ENCODE data around the gene DDX5.
"Not testable (repeated sequence)": the region's sequence is repeated elsewhere in the genome, so short reads cannot be mapped to it uniquely, and the experiment has no call there.

Gene DDX5

GRCh38 chr17:64507413-64507782, 1.3 kb upstream of the DDX5 start:
- DNase-seq (ENCODE audit: low read depth), result peak; percentile 67

- peak; percentile 95 for DNase-seq (ENCODE audit: low read depth)
Observed at GRCh38 chr17:64506576-64507412, 705 bp upstream of the DDX5 start, which contains the start of gene CEP95. Gene CEP95, plus strand, starts transcription at chr17:64506977. Its CDS starts 121 bp downstream, at chr17:64507098.

DNA sequence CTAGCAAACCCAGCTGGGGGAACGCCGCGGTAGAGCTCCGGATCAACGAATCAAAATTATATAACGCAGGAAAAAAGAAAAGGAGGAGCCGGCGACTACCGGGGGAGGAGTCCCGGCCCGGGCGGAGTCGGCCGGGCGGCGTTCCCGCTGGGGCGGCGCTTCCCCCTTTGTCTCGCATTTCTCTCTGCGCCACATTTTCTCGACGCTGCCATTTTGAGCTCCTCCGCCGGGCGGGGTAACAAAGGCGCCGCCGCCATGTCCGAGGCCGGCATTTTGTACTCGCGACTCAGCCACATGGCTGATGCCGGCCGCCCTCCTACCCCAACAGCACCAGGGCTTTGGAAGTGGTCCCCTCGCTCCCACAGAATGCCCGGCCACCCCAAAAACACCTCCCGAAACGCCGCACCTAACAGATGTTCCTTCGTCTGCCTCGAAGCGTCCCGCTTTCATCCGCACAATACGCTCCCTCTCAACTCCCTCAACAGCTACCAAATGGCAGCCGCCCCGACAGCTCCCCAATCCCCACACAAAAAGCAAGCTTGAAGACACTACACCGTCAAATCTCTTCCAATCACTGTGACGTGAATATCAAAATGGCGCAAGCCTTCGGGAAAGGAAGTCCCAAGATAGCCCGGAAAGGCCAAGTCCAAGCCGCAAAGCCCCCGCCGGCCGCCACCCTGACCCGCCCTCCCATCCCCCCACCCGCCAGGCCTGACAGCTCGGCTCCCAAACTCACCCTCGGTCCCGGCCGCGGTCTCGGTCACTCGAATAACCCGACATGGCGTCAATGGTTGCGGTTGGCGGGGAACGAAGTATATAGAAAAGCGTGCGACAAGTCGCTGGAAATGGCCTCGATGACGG, 519 bp downstream of the DDX5 start:
- DNase-seq (ENCODE audit: low read depth), result peak; percentile 86

DNA sequence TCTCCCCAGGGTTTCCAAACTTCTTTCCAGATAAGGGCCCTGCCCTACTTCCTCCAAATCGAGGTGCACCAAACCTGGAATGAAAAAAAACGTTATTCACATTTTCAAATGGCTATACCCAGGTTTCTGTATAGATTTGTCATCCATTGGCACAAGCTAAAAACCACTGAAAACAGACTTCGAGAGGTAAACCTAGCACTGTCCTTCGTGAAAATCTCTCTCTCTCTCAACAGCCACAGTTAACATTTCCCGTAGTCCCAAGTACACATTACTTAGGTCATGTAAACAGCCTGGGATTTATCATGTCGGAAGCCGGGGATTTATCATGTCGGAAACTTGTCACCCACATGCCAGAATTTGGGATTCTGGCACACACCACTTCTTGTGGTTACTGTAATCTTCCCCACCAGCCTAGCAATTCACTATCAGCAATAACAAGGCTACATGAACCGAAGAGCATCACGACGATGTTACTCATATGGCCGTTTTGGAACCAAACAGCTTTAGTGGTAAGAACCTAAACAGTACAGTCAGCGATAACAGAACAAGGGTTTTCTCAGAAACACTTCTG, 1.2 kb downstream of the DDX5 start:
- peak; percentile 25 for DNase-seq (ENCODE audit: low read depth)

DNA sequence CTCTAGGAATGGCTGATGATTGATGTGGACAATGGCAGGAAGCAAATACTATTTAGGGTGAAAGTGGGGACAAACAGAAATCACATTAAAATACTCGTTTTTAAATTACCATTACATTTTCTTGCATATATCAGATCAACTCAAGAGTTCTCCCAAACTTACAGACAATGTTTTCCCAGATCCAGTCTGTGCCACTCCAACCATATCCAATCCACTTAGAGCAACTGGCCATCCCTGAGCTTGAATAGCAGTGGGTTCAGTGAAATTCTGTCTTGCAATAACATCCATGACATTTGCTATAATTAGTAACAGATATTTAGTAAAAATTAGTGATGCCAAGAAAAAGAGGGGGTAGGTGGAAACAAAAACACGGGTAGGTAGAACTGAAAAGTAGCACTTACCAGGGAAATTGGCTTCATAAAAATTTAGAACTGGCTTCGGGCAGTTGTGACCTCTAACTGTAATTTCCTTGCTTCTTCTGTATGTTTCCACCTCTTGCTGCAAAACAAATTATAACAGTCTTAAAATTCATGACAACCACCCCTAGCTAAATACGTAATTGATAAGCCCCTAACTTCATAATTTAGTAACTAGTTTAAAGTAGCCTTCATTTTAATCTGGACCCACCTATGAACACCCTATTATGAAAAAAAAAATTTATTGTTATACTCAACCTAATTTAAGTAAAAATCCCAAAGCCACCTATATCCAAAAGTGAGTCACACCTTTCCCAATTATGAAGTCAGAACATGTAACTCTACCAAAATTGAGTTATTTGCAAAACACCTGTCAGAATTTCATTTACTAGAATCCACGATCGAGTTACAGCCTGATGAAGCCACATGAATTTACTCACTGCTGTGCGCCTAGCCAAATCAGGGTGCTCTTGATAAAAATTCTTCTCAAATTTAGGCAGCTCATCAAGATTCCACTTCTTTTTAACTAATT, 2.0 kb downstream of the DDX5 start:
- DNase-seq (ENCODE audit: low read depth), result no peak

GRCh38 chr17:64503341-64503740, 2.7 kb downstream of the DDX5 start:
- DNase-seq (ENCODE audit: low read depth), result no peak

DNA sequence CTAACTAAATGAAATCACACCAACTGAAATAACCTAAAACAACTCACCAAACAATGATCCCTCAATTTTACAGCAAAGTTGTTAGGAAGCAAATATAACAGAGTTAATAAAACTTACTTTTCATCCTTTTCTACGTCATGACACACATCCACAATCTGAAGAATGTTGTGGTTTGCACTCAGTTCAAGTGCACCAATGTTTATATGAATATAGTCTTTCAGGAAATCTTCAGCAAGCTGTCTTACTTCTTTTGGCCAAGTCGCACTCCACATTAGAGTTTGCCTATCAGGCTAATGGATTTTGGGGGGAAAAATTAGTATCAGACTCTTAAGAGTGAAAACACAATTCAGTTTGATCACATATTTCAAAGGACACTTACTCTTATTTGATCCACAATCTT, 3.3 kb downstream of the DDX5 start:
- no peak for DNase-seq (ENCODE audit: low read depth)

- no peak for DNase-seq (ENCODE audit: low read depth)
Observed at GRCh38 chr17:64502021-64502420, 4.1 kb downstream of the DDX5 start.

- no peak for DNase-seq (ENCODE audit: low read depth)
Observed at GRCh38 chr17:64500862-64501765, 5.0 kb downstream of the DDX5 start.

DNA sequence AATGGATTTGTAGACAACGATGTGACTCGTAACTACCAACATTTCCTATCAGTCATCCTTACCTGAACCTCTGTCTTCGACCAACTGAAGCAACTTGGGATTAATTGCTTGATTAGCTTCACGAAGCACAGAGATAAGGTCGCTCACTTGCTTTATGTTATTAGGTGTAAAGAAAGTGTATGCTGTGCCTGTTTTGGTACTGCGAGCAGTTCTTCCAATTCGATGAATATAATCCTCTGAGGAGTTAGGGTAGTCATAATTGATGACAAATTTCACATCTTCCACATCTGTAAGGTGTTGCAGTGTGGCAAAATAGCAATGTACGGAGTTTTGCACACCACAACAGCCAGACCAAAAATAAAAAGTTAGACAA, 5.6 kb downstream of the DDX5 start:
- DNase-seq (ENCODE audit: low read depth), result no peak

DNA sequence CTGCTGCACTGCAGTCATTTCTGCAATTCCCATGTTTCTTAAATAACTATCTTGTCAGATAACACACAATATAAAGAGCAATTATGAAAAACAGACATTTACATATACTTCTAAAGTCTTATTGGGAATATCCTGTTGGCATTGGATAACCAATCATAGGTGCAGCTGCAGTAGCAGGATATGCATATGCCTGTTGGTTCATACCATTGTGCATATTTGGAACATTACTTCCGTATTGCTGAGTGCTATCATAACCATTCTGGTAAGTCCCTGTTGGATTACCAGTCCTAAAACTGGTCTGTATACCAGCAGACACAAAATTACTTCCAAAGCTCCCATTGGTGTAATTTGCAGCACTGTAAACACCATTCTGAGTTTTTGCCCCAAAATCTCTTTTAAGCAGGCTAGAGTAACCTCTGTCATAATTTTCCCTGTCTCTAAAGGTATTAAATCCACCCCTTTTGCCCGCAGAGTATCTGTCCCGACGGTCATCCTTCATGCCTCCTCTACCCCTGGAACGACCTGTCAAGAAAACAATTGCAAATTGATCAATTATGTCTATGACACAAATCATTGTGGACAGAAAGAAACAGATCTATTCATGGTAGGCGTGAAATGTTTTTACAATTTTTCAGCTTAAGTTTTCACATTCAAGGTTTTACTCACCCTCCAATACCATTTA, 6.1 kb downstream of the DDX5 start:
- no peak for DNase-seq (ENCODE audit: low read depth)

DNA sequence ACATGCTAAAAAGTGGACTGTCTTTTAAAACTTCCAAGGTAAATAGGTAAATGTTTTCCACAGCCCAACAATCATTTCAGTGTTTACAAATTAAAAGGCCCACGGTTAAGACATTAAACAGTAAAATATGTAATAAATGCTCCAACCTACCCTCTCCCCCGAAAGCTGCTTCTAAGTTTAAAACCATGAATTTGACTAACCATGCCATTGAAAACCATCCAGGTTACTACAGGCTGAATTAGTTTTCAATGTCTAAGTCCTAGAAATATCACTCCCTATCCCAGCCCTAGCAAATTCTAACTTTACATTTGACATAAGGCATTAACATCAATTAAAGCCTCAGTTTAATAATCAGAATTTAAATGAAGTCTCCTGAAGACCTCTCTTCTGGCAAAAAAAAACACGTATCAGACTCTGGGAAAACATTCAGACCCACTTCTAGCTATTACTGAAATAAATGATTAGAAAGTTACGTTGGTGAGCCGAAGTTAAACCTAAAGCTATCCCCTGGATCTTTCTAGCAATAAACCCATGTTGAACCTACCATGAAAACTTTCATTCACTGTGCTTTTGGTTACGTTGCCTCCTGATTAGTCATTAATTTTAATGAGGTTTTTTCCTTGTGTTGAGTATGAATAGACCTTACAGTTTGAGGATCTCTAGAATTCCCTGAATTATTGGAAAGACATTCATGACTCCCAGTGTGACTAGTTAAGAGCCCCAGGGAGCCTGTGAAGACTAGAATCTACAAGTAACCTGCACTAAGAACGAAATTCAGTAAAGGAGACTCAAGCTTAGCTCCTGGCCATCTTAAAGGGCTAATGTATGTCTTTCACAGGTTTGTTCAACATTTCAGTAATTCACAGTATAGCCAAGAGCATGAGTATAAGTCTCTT, 7.5 kb downstream of the DDX5 start:
- no peak for DNase-seq (ENCODE audit: low read depth)

- no peak for DNase-seq (ENCODE audit: low read depth)
Observed at GRCh38 chr17:64497565-64498035, 8.5 kb downstream of the DDX5 start.

DNA sequence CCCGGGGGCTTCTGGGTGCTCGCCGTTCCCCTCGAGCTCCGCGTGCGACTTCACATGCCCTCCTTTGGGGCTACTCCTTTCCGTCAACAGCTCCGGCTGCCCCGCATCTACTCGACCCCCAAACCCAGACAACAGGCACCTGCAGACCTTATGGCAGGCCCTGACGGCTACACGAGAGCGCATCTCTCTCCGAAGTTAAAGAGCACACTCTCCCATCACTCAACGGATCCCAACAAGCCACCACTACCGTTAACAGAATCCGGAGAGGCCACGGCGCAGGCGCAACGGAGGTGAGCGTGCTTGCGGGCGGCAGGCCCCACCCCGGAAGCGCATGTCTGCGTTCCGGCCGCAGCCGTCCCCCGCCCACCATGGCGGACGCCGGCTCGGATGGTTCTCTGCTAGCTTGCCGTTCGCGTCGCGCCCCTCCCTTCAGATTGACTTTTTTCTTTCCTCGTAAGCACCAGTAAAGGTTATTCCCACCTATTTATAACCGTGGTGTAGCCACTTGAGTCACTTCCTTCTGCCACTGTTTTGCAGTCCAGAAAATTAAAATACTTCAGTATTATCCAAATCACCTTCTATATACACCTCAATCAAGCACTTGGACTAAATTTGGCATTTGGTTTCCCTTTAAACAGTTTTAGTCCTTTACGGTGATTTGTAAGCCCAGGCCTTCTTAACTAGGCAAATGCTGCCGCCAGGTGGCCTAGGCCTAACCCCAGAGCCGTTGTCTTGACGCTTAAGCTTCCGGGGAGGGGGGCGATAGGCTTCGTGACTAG, 9.1 kb downstream of the DDX5 start, which contains the start of gene POLG2:
Gene POLG2 (minus strand): TSS at position 269 of the 779 bp plus-strand sequence. CDS start 86 bp downstream, at position 183.
- DNase-seq (ENCODE audit: low read depth), result peak; percentile 82

GRCh38 chr17:64496348-64496785, 9.7 kb downstream of the DDX5 start:
- no peak for DNase-seq (ENCODE audit: low read depth)

DNA sequence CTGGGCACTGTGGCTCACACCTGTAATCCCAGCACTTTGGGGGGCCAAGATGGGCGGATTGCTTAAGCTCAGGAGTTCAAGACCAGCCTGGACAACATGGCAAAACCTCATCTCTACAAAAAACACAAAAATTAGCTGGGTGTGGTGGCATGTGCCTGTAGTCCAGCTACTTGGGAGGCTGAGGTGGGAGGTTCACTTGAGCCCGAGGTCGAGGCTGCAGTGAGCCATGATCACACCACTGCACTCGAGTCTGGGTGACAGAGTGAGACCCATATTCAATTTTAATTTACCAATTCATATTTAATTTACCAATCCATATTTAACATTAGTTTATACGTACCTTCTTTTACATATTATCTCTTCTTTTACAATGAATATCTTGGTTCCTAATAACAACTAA, 10.8 kb downstream of the DDX5 start:
- DNase-seq (ENCODE audit: low read depth), result not testable (repeated sequence)

DNA sequence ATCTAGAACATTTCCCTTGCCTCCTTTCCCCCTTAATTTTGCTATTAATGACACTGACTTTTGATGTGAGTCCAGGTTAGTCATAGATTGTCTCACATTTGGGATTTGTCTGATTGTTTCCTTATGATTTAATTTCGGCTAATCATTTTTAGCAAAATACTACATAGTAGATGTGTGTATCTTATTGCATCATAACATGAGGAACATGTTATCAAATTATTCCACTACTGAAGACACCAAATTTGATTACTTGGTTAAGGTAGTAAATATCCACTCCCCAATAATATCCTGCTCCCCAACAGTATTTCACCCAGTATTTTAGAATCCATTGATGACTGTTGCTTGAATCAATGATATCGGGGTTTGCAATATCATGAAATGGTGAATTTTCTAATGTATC, 12.0 kb downstream of the DDX5 start:
- DNase-seq (ENCODE audit: low read depth), result no peak

Data from stromal cell of bone marrow (primary cell).